ENCODE measurements around the gene RNASE13. TPM values are rescaled to one million over a fixed set of nuclear protein-coding genes. Genes with fewer than 3 reads are reported as not detected.

RNASE13 gene
- total RNA-seq, 1 experiment from 2014 or later, result not detected

GRCh38 chr14:21071225-21072030 lies 36.8 kb upstream of the RNASE13 start:
- intact Hi-C loops (cut with micrococcal nuclease; ENCODE audit: unreplicated experiment), result no loop called here
- H3K27ac Mint-ChIP-seq (ENCODE audit: unreplicated experiment), result peak overlapping the region; percentile 35
- no TSS peak for BruUV-seq (replicated peaks)
- peaks cover 8% of the 10 kb centered on the region for H3K4me1 Mint-ChIP-seq (ENCODE audit: low read depth, unreplicated experiment)
- CTCF ChIA-PET, result interaction anchor here (0.6 to 2.7 kb wide), 16 partner anchors 10 to 409 kb away, joined by 3 to 36 read pairs (median 5); partner anchors contain the start of genes NDRG2, SLC39A2 and ZNF219
- H3K4me3 Mint-ChIP-seq (ENCODE audit: low read depth, unreplicated experiment), result peak overlapping the region; percentile 97
- peaks cover 30% of the 10 kb centered on the region for H3K36me3 Mint-ChIP-seq (ENCODE audit: insufficient read depth, unreplicated experiment)
- peak; percentile 58 for DNase-seq
- peaks cover 34% of the 10 kb centered on the region for H3K27me3 Mint-ChIP-seq (ENCODE audit: unreplicated experiment)
- TF ChIP-seq CTCF (IDR thresholded peaks at IDR 0.05; ENCODE audit: unreplicated experiment), result no peak
- H3K9me3 Mint-ChIP-seq (ENCODE audit: low read depth, unreplicated experiment), result no peaks in the 10 kb centered on the region

- peaks cover 41% of the 10 kb centered on the region for H3K27me3 Mint-ChIP-seq (ENCODE audit: unreplicated experiment)
- intact Hi-C loops (cut with micrococcal nuclease; ENCODE audit: unreplicated experiment), result no loop called here
- peak; percentile 37 for DNase-seq
- BruUV-seq (replicated peaks), result TSS peak; percentile 54
- CTCF ChIA-PET, result interaction anchor here (0.6 to 2.7 kb wide), 11 partner anchors 19 to 72 kb away, joined by 3 to 36 read pairs (median 4); partner anchors contain the start of genes NDRG2 and SLC39A2
- no peak for TF ChIP-seq CTCF (IDR thresholded peaks at IDR 0.05; ENCODE audit: unreplicated experiment)
- peaks cover 8% of the 10 kb centered on the region for H3K4me1 Mint-ChIP-seq (ENCODE audit: low read depth, unreplicated experiment)
- no peaks in the 10 kb centered on the region for H3K9me3 Mint-ChIP-seq (ENCODE audit: low read depth, unreplicated experiment)
- peak overlapping the region; percentile 97 for H3K4me3 Mint-ChIP-seq (ENCODE audit: low read depth, unreplicated experiment)
- no peak overlapping the region for H3K27ac Mint-ChIP-seq (ENCODE audit: unreplicated experiment)
- peaks cover 26% of the 10 kb centered on the region for H3K36me3 Mint-ChIP-seq (ENCODE audit: insufficient read depth, unreplicated experiment)
Observed at GRCh38 chr14:21070610-21071224, 36.1 kb upstream of the RNASE13 start.

GRCh38 chr14:21070083-21070609 lies 35.5 kb upstream of the RNASE13 start, which contains the start of gene ARHGEF40:
Gene ARHGEF40, plus strand, starts transcription at chr14:21070304. Its CDS starts 93 bp downstream, at chr14:21070397.
- no peak within 1 kb of the TSS for H3K27ac Mint-ChIP-seq (ENCODE audit: unreplicated experiment)
- no TSS peak for BruUV-seq (replicated peaks)
- intact Hi-C loops (cut with micrococcal nuclease; ENCODE audit: unreplicated experiment), result no loop called here
- no peak for TF ChIP-seq CTCF (IDR thresholded peaks at IDR 0.05; ENCODE audit: unreplicated experiment)
- DNase-seq, result peak; percentile 65
- H3K4me1 Mint-ChIP-seq (ENCODE audit: low read depth, unreplicated experiment), result peaks cover 8% of the 10 kb centered on the region
- H3K36me3 Mint-ChIP-seq (ENCODE audit: insufficient read depth, unreplicated experiment), result peaks cover 26% of the 10 kb centered on the region
- H3K4me3 Mint-ChIP-seq (ENCODE audit: low read depth, unreplicated experiment), result peak within 1 kb of the TSS; percentile 97
- peaks cover 47% of the 10 kb centered on the region for H3K27me3 Mint-ChIP-seq (ENCODE audit: unreplicated experiment)
- no peaks in the 10 kb centered on the region for H3K9me3 Mint-ChIP-seq (ENCODE audit: low read depth, unreplicated experiment)
- CTCF ChIA-PET, result interaction anchor here (0.9 to 2.7 kb wide), 8 partner anchors 19 to 55 kb away, joined by 3 to 36 read pairs (median 6); no protein-coding TSS in a partner anchor

GRCh38 chr14:21069388-21070082 lies 34.9 kb upstream of the RNASE13 start:
- intact Hi-C loops (cut with micrococcal nuclease; ENCODE audit: unreplicated experiment), result loop anchor here (2.0 kb wide), 1 partner anchor 23 kb away; no protein-coding TSS in a partner anchor

More at GRCh38 chr14:21069388-21070082, 34.9 kb upstream of the RNASE13 start:
- no peaks in the 10 kb centered on the region for H3K9me3 Mint-ChIP-seq (ENCODE audit: low read depth, unreplicated experiment)
- H3K4me3 Mint-ChIP-seq (ENCODE audit: low read depth, unreplicated experiment), result peak overlapping the region; percentile 97
- BruUV-seq (replicated peaks), result no TSS peak
- TF ChIP-seq CTCF (IDR thresholded peaks at IDR 0.05; ENCODE audit: unreplicated experiment), result no peak
- peaks cover 8% of the 10 kb centered on the region for H3K4me1 Mint-ChIP-seq (ENCODE audit: low read depth, unreplicated experiment)
- peaks cover 26% of the 10 kb centered on the region for H3K36me3 Mint-ChIP-seq (ENCODE audit: insufficient read depth, unreplicated experiment)
- H3K27me3 Mint-ChIP-seq (ENCODE audit: unreplicated experiment), result peaks cover 52% of the 10 kb centered on the region
- DNase-seq, result no peak
- CTCF ChIA-PET, result interaction anchor here (1.3 to 2.7 kb wide), 7 partner anchors 20 to 55 kb away, joined by 4 to 40 read pairs (median 6); no protein-coding TSS in a partner anchor
- no peak overlapping the region for H3K27ac Mint-ChIP-seq (ENCODE audit: unreplicated experiment)
